ENCODE measurements around the gene CGREF1. TPM values are rescaled to one million over a fixed set of nuclear protein-coding genes. Genes with fewer than 3 reads are reported as not detected.
A peak's percentile ranks its signal among the peaks of the same experiment; 100 is the strongest.
"Not testable (repeated sequence)": the region's sequence is repeated elsewhere in the genome, so short reads cannot be mapped to it uniquely, and the experiment has no call there.

Gene CGREF1
- total RNA-seq, 1 experiment from 2014 or later = 1.3 TPM

DNA sequence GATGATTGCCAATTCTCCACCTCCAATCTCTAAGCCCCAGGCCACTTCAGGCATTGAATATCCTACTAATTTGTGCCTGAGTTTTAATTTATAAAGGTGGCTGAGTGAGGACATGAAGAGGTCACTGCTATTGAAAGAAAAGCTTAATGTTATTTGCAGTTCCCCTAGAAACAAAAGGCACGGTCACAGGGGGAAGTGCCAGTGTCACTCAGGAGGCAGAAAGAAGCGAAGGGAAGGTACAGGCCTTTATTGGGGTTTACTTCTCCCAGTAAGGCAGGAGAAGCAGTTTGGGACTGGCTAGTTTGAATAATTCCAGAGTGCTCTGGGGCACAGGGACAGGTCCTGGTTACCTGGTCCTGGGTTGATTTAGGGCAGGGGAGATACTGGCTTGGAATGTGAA lies 3.0 kb upstream of the CGREF1 start:
- DNase-seq (ENCODE audit: low spot score) = no peak
- in situ Hi-C loops (cut with HindIII; ENCODE audit: low sequenced_read_pairs) = no loop called here

DNA sequence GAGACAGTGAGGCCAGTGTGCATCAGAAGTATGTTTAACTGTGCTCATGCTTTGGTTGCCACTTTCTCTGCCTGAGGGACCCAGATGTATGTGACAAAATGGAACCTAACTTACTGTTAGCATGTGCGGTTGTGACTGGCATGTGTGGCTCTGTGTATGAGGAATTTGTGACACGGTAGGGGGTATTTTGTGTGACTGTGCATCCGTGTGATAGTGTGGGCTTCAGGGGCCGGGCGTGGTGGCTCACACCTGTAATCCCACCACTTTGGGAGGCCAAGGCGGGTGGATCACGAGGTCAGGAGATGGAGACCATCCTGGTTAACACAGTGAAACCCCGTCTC lies 372 bp upstream of the CGREF1 start:
- DNase-seq (ENCODE audit: low spot score); in situ Hi-C loops (cut with HindIII; ENCODE audit: low sequenced_read_pairs): not testable (repeated sequence)

DNA sequence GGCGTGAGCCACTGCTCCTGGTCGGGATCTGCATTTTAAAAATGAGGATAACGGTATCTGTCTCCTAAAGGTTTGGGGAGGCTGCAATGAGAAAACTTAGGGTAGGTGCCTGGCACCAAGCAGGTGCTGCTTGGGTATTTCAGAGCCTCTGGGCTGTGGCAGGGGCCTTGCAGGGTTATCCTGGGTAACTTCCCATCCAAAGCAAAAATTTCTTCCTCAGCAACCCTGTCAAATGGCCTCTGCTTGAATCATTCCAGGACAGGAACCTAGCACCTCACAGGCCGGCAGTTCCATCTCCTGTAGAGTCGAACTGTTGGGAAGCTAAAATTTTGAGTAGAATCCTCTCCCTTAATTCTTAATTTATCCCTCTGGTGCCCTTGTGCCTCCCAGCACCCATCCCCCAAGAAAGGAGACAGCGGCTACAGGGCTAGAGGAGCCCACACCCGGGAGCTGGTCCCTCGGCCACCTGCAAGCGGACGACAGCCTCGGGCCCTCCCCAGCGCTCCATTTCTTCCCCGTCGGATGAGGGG lies 868 bp downstream of the CGREF1 start:
- DNase-seq (ENCODE audit: low spot score) = peak; percentile 50
- in situ Hi-C loops (cut with HindIII; ENCODE audit: low sequenced_read_pairs) = no loop called here

GRCh38 chr2:27115519-27115918 lies 3.4 kb downstream of the CGREF1 start:
- in situ Hi-C loops (cut with HindIII; ENCODE audit: low sequenced_read_pairs) = no loop called here
- DNase-seq (ENCODE audit: low spot score) = no peak

DNA sequence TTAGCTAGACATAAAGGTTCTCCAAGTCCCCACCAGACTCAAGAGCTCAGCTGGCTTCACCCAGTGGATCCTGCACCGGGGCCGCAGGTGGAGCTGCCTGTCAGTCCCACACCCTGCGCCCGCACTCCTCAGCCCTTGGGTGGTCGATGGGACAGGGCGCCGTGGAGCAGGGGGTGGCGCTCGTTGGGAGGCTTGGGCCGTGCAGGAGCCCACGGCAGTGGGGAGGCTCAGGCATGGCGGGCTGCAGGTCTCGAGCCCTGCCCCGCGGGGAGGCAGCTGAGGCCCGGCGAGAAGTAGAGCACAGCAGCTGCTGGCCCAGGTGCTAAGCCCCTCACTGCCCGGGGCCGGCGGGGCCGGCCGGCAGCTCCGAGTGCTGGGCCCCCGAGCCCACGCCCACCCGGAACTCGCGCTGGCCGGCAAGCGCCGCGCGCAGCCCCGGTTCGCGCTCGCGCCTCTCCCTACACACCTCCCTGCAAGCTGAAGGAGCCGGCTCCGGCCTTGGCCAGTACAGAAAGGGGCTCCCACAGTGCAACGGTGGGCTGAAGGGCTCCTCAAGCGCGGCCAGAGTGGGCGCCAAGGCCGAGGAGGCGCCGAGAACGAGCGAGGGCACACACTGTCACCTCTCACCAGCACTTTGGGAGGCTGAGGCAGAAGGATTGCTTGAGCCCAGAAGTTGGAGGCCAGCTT lies 7.4 kb downstream of the CGREF1 start:
- DNase-seq (ENCODE audit: low spot score); in situ Hi-C loops (cut with HindIII; ENCODE audit: low sequenced_read_pairs): not testable (repeated sequence)

- DNase-seq (ENCODE audit: low spot score); in situ Hi-C loops (cut with HindIII; ENCODE audit: low sequenced_read_pairs): not testable (repeated sequence)
Observed at GRCh38 chr2:27110603-27111352, 8.2 kb downstream of the CGREF1 start.

DNA sequence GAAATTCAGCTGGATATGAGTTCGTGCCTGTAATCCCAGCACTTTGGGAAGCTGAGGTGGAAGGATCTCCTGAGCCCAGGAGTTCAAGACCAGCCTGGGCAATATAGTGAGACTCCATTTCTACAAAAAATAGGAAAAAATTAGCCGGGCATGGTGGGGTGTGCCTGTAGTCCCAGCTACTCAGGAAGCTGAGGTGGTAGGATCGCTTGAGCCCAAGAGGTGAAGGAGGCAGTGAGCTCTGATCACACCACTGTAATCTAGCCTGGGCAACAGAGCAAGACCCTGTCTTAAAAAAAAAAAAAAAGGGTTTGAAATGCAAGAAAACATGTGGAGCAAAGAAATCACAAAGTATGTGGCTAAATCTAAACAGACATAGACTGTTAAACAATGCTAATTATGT lies 9.8 kb downstream of the CGREF1 start:
- in situ Hi-C loops (cut with HindIII; ENCODE audit: low sequenced_read_pairs) = no loop called here
- DNase-seq (ENCODE audit: low spot score) = no peak

- in situ Hi-C loops (cut with HindIII; ENCODE audit: low sequenced_read_pairs) = no loop called here
- no peak for DNase-seq (ENCODE audit: low spot score)
Observed at GRCh38 chr2:27108221-27108620, 10.7 kb downstream of the CGREF1 start.

DNA sequence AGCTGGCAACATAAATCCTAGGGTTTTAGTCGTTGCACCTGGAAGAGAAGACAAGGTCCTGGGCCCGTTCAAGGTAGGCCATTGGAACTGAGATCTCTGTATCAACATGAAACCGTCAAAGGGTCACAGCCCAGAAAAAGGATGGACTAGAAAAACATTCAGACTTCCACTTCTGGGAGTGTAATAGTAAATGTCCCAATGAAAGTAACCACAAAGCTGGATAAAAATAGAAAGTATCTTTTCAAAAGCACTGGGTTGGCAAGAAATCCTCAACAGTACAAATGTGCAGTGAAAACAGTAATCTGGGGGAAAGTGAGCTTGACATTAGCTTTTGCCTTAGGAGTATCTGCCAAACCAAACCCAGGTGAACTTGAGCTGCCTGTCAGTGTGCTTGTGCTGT lies 12.9 kb downstream of the CGREF1 start:
- no peak for DNase-seq (ENCODE audit: low spot score)
- in situ Hi-C loops (cut with HindIII; ENCODE audit: low sequenced_read_pairs) = no loop called here

DNA sequence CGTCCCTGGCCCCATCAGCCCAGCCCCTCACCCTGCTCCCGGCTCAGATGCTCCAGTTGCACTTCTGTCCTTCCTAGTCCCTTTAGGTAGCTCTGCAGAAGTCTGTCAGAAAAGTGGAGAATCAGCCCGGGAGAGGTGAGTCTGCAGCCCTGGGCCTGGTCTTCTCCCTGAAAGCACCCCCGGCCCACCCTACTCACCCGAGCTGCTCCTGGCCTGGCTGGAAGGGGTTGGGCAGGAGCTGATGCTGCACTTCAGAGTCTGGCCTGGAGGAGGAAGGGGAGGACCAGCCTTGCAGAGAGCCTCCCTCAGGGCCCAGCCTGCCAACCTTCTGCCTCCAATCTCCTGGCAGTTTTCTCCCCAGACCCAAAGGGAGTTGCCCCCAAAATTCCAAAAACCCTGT lies 16.6 kb downstream of the CGREF1 start:
- no peak for DNase-seq (ENCODE audit: low spot score)
- in situ Hi-C loops (cut with HindIII; ENCODE audit: low sequenced_read_pairs) = no loop called here

DNA sequence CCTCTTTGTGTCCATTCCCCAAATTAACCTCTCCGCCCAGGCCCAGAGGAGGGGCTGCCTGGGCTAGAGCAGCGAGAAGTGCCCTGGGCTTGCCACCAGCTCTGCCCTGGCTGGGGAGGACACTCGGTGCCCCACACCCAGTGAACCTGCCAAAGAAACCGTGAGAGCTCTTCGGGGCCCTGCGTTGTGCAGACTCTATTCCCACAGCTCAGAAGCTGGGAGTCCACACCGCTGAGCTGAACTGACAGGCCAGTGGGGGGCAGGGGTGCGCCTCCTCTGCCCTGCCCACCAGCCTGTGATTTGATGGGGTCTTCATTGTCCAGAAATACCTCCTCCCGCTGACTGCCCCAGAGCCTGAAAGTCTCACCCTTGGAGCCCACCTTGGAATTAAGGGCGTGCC lies 18.9 kb downstream of the CGREF1 start:
- no peak for DNase-seq (ENCODE audit: low spot score)
- in situ Hi-C loops (cut with HindIII; ENCODE audit: low sequenced_read_pairs) = no loop called here

DNA sequence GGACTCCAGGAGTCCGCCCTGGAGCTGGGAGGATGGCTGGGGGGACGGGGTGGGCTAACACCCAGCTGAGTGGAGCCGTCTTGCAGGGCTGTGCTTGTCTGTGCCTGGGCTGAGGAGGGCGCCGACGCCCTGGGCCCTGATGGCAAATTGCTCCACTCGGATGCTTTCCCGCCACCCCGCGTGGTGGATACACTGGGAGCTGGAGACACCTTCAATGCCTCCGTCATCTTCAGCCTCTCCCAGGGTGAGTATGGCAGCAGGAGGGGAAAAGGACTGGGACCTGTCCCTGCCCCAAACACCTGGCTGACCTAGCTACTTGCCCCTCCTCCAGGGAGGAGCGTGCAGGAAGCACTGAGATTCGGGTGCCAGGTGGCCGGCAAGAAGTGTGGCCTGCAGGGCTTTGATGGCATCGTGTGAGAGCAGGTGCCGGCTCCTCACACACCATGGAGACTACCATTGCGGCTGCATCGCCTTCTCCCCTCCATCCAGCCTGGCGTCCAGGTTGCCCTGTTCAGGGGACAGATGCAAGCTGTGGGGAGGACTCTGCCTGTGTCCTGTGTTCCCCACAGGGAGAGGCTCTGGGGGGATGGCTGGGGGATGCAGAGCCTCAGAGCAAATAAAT lies 19.5 kb downstream of the CGREF1 start:
- in situ Hi-C loops (cut with HindIII; ENCODE audit: low sequenced_read_pairs) = no loop called here
- no peak for DNase-seq (ENCODE audit: low spot score)

GRCh38 chr2:27097341-27097740 lies 21.6 kb downstream of the CGREF1 start:
- no peak for DNase-seq (ENCODE audit: low spot score)
- in situ Hi-C loops (cut with HindIII; ENCODE audit: low sequenced_read_pairs) = no loop called here

GRCh38 chr2:27096748-27097297 lies 22.1 kb downstream of the CGREF1 start:
- DNase-seq (ENCODE audit: low spot score) = no peak
- in situ Hi-C loops (cut with HindIII; ENCODE audit: low sequenced_read_pairs) = no loop called here

- DNase-seq (ENCODE audit: low spot score) = peak; percentile 88
- in situ Hi-C loops (cut with HindIII; ENCODE audit: low sequenced_read_pairs) = no loop called here
Observed at GRCh38 chr2:27095745-27096651, 22.9 kb downstream of the CGREF1 start.

DNA sequence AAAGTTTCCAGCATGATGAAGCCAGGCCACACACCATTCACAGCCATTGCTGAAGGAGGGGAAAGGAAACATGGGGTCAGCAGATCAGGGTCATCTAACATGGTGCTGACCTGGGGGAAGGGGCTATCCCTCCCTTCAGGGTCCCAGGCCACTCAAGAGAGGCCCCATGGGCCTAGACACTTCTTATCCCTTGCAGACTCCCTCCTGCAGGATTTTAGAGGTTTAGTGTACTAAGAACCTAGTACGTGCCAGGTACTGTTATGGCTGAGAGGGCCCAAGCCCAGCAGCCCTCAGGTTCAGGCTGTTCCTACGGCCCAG lies 23.5 kb downstream of the CGREF1 start:
- no peak for DNase-seq (ENCODE audit: low spot score)
- in situ Hi-C loops (cut with HindIII; ENCODE audit: low sequenced_read_pairs) = no loop called here

DNA sequence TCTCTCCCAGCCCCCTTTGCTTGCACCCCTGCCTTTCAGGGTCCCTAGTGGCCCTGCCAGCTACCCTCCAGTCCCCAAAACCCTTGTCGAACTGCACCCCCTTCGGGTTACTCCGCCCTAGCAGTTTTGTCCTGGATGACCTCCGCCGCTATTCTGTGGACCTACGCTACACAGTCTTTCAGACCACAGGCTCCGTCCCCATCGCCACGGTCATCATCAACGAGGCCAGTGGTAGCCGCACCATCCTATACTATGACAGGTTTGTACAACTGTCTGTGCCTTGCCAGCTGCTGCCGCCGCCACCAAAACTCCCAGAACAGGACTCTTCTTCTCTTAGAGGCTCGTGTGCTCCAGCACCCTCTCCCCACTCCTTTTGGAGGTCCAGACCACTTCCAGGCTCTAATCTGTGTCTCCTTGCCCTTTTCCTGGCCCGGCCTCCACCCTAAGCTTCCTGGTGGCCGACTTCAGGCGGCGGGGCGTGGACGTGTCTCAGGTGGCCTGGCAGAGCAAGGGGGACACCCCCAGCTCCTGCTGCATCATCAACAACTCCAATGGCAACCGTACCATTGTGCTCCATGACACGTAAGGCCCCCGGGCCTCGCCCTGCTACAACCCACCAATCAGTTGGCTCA lies 24.5 kb downstream of the CGREF1 start:
- in situ Hi-C loops (cut with HindIII; ENCODE audit: low sequenced_read_pairs) = no loop called here
- DNase-seq (ENCODE audit: low spot score) = no peak

DNA sequence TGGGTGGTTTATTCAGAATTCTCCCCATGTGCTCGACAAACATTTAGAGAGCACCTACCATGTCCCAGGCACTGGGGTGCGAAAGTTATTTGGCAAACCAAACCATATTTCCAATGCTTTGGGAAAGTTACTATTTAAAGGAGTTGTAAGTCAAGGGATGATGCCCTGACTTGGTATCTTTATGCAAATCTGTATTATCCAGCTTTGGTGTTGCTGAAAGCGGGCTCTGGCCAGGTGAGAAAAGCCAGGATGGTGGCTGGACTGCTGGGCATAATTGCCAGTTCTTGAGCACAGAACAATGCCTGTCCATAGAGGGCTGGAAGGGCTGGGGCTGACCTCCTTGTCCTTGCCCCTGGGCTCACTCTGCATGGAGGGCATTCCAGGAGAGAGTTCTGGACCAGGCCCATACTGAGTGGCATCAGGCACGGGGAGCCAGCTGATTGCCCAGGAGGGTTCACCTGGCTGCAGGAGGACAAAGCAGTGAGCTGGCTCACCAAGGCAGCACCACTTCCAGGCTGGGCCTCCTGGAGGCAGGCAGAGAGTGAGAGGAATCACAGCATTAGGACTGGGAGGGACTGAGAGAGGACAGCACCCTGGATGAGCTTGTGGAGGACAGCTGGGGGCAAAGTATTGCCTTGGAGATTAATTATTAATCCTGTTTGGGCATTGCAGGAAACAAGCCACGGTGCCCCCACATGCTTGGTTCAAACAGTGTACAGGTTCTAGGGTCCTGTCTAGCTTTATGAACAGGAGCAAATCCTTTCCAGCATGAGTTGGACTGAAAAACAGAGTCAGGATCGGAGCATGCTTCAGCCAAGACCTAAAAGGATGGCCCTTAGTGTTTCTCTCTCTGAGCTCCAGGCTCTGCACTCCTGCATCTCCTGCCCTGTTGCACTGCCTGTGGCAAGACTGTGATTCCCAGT lies 25.2 kb downstream of the CGREF1 start:
- in situ Hi-C loops (cut with HindIII; ENCODE audit: low sequenced_read_pairs) = no loop called here
- DNase-seq (ENCODE audit: low spot score) = no peak

All from G401 (cell line).